Activated naive CD4-positive, alpha-beta T cell treated with anti-CD3 and anti-CD28 coated beads, Interleukin-2, amount 10 ng/mL, durations not matched to agents 7 days and 5 days (primary cell): ENCODE data around the gene FSTL1.
"Not testable (repeated sequence)": the region's sequence is repeated elsewhere in the genome, so short reads cannot be mapped to it uniquely, and the experiment has no call there.

Experiments
- CTCF ChIA-PET: fragments of 350-600 bp; sonication (Branson Sonifier 250); formaldehyde crosslinking; loops from one replicate; lab custom pipeline; 2021; ENCODE audit warnings: antibody characterized with exemption; lab: Charles Lee
- DNase-seq: peaks from one replicate; pipeline ENCODE4 v3.0.0-alpha.2; 2020
- H3K27ac Mint-ChIP-seq: one replicate; pipeline ENCODE4 v1.8.0; 2021; ENCODE audit warnings: mild to moderate bottlenecking, moderate library complexity, mixed read lengths
- H3K27me3 Mint-ChIP-seq: one replicate; pipeline ENCODE4 v1.8.0; 2021; ENCODE audit warnings: mild to moderate bottlenecking, mixed read lengths
- H3K36me3 Mint-ChIP-seq: one replicate; pipeline ENCODE4 v1.8.0; 2021; ENCODE audit warnings: mixed read lengths
- H3K4me1 Mint-ChIP-seq: one replicate; pipeline ENCODE4 v1.8.0; 2021; ENCODE audit warnings: mixed read lengths
- H3K4me3 Mint-ChIP-seq: one replicate; pipeline ENCODE4 v1.8.0; 2021; ENCODE audit warnings: mild to moderate bottlenecking, moderate library complexity, mixed read lengths
- H3K9me3 Mint-ChIP-seq: one replicate; pipeline ENCODE4 v1.8.0; 2021; ENCODE audit warnings: mixed read lengths

Gene FSTL1

DNA sequence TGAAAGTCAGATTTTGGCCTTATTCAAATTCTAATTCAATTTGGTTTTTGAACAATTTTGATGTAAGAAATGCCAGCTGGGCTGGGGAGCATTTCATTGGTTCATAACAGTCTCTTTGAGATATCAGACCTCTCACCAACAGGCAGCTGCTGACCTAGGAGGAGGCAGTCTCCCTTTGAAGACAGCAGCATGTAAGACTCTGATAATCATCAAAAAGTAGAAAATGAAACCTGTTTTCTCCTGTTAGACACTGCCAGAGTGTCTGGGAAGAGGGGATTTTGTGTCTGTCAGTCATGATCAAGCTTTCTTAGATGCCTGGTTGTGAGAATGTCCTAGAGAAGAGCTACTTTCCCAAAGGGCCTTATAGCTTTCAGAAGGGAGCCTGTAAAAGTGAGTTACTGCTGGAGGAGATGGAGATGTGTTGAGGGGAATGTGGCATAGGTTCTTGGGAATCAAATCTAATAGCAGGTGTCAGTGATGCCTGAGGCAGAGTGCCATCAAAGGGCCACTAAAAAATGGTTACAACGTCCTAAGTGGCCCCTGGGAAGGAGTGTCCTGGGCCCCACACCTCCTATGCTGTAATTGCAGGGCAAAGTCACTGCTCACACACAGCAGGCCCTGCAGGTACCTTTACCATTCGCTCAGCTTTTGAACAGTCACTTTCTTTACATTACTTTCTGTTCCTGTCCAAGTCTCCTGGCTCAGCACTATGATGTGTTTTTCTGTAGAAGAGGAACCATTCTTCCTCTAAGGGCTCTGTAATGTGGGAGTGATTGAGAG, 43.1 kb downstream of the FSTL1 start:
- Mint-ChIP-seq H3K36me3 (no peaks in the 10 kb centered on the region), H3K27ac (no peak overlapping the region), H3K27me3 (peaks cover 3% of the 10 kb centered on the region), H3K4me3 (no peak overlapping the region), H3K9me3 (no peaks in the 10 kb centered on the region), H3K4me1 (no peaks in the 10 kb centered on the region)
- no peak for DNase-seq
- CTCF ChIA-PET, result interaction anchor here (3.7 kb wide), 1 partner anchor 10 kb away, joined by 15 read pairs; no protein-coding TSS in a partner anchor

DNA sequence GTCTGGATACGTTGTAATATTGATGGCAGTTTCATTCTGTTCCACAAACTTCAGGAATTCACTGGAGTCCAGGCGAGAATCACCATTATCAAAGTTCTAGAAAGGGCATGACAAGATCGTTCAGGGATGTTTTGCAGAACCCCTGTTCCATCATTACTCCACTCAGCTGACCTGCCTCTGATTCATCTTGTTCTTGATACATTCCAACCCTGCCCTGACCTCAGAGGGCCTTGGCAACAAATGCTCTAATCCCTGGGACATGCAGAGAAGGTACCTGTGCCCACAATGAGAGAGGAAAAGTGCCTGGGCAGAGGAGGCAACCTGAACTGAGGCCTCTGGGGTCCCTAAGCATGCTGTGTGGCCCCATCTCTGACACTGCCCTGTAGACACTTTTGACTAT, 45.9 kb downstream of the FSTL1 start:
- Mint-ChIP-seq H3K9me3 (no peaks in the 10 kb centered on the region), H3K4me3 (no peak overlapping the region), H3K27ac (no peak overlapping the region), H3K4me1 (no peaks in the 10 kb centered on the region), H3K27me3 (peaks cover under 1% of the 10 kb centered on the region), H3K36me3 (no peaks in the 10 kb centered on the region)
- CTCF ChIA-PET, result interaction anchor here (3.7 kb wide), 1 partner anchor 13 kb away, joined by 15 read pairs; no protein-coding TSS in a partner anchor
- DNase-seq, result no peak

DNA sequence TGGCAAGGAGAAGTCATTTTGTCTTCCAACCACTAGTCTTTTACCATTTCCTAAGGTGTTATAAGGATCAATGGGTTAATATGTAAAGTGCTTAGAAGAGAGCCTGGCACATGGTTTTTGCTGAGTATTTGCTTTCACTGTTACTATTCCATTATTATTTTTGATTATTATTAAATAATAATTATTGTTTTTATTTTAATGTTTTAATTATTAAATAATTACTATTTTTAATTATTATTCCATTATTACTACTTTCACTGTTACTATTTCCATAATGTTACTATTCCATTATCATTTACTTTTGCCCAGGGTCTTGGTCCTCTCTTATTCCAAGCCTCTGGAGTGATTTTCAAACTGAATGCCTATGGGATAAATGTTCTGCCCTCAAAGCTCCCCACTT, 48.5 kb downstream of the FSTL1 start:
- H3K36me3 Mint-ChIP-seq, result no peaks in the 10 kb centered on the region
- H3K4me3 Mint-ChIP-seq, result no peak overlapping the region
- H3K9me3 Mint-ChIP-seq, result no peaks in the 10 kb centered on the region
- no peaks in the 10 kb centered on the region for H3K4me1 Mint-ChIP-seq
- CTCF ChIA-PET, result no interaction called here
- no peak overlapping the region for H3K27ac Mint-ChIP-seq
- H3K27me3 Mint-ChIP-seq, result no peaks in the 10 kb centered on the region
- DNase-seq, result no peak

GRCh38 chr3:120399372-120399771, 51.4 kb downstream of the FSTL1 start:
- peaks cover 4% of the 10 kb centered on the region for H3K27me3 Mint-ChIP-seq
- no peaks in the 10 kb centered on the region for H3K9me3 Mint-ChIP-seq
- CTCF ChIA-PET, result no interaction called here
- DNase-seq, result no peak
- no peaks in the 10 kb centered on the region for H3K36me3 Mint-ChIP-seq
- H3K4me3 Mint-ChIP-seq, result no peak overlapping the region
- no peaks in the 10 kb centered on the region for H3K4me1 Mint-ChIP-seq
- no peak overlapping the region for H3K27ac Mint-ChIP-seq

GRCh38 chr3:120396469-120396868, 54.3 kb downstream of the FSTL1 start:
- H3K4me3 Mint-ChIP-seq, result no peak overlapping the region
- DNase-seq, result no peak
- no peaks in the 10 kb centered on the region for H3K9me3 Mint-ChIP-seq
- peaks cover 4% of the 10 kb centered on the region for H3K27me3 Mint-ChIP-seq
- no peak overlapping the region for H3K27ac Mint-ChIP-seq
- H3K4me1 Mint-ChIP-seq, result no peaks in the 10 kb centered on the region
- CTCF ChIA-PET, result interaction anchor here (1.4 kb wide), 1 partner anchor 21 kb away, joined by 3 read pairs; no protein-coding TSS in a partner anchor
- H3K36me3 Mint-ChIP-seq, result no peaks in the 10 kb centered on the region

DNA sequence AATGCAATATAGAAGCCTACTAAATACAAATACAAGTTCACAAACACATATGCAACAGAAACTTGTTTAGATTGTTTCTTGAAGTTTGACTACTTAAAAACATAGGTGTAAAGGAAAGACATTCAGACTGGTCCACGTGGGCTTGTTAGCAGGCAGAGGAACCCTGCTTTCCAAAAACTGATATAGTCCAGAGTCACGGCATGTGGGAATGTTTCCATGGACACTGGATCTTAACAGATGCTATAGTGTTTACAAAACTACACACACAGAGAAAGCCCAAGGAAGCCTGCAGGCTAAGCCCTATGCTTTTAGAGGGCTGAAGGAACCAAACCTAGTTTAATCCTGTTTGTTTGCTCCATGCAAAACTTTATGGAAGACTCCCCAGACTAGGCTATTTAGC, 56.4 kb downstream of the FSTL1 start:
- Mint-ChIP-seq H3K27ac (no peak overlapping the region), H3K27me3 (peaks cover 4% of the 10 kb centered on the region), H3K36me3 (no peaks in the 10 kb centered on the region), H3K4me3 (no peak overlapping the region), H3K9me3 (no peaks in the 10 kb centered on the region), H3K4me1 (no peaks in the 10 kb centered on the region)
- CTCF ChIA-PET, result no interaction called here
- DNase-seq, result no peak

GRCh38 chr3:120393761-120394160, 57.0 kb downstream of the FSTL1 start:
- Mint-ChIP-seq H3K4me1 (no peaks in the 10 kb centered on the region), H3K36me3 (no peaks in the 10 kb centered on the region), H3K27ac (no peak overlapping the region), H3K27me3 (peaks cover 4% of the 10 kb centered on the region), H3K4me3 (no peak overlapping the region), H3K9me3 (no peaks in the 10 kb centered on the region)
- no peak for DNase-seq
- CTCF ChIA-PET, result no interaction called here

DNA sequence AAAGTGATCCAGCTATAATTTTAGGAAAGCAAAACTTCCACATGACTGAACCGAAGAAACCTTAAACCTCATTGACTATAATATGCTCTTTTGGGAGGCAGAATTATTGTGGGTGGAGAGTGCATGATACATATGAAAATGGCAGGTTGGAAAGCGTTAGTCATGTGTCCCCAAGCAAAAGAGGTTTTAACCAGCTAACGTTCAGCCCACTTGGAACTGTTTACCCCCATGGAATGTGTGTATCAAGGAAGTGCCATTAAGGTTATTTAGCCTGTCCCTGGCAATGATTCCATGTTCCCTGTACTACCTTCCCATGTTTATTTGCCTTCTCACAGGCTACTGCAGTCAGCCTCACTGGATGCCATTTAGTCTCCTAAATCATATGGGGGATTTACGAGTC, 57.5 kb downstream of the FSTL1 start:
- Mint-ChIP-seq H3K27ac (no peak overlapping the region), H3K4me1 (no peaks in the 10 kb centered on the region), H3K27me3 (peaks cover 4% of the 10 kb centered on the region), H3K36me3 (no peaks in the 10 kb centered on the region), H3K9me3 (no peaks in the 10 kb centered on the region), H3K4me3 (no peak overlapping the region)
- CTCF ChIA-PET, result no interaction called here
- DNase-seq, result no peak

DNA sequence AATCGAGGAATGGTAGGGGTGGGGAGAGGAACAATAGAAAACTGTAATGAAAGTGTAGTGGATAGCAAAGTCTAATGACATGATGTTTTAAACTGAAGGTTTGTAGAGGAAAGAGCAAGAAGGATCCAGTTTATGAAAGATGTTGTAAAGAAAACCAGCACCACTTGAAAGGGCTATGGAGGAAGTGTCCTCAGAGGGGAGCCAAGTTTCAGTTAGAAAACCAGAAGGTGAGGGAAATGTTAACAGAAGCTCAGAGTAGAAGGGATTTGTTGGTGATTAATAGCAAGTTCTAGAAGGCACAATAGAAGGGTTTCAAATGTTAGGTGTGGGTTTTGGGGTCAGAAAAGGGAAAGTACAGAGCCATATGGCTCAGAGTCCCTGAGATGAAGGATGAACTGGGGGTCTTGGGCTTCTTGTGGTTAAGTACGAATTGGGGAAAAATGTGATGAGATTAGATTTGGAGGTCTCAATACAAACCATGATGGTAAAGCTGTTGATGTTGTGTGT, 67.8 kb downstream of the FSTL1 start:
- no peaks in the 10 kb centered on the region for H3K4me1 Mint-ChIP-seq
- H3K27me3 Mint-ChIP-seq, result no peaks in the 10 kb centered on the region
- no peak overlapping the region for H3K4me3 Mint-ChIP-seq
- no peak for DNase-seq
- H3K27ac Mint-ChIP-seq, result no peak overlapping the region
- no peaks in the 10 kb centered on the region for H3K9me3 Mint-ChIP-seq
- CTCF ChIA-PET, result no interaction called here
- no peaks in the 10 kb centered on the region for H3K36me3 Mint-ChIP-seq

- Mint-ChIP-seq H3K36me3 (no peaks in the 10 kb centered on the region), H3K4me3 (no peak overlapping the region), H3K4me1 (no peaks in the 10 kb centered on the region), H3K9me3 (no peaks in the 10 kb centered on the region), H3K27ac (no peak overlapping the region), H3K27me3 (no peaks in the 10 kb centered on the region)
- no peak for DNase-seq
- CTCF ChIA-PET, result interaction anchor here (0.7 kb wide), 1 partner anchor 35 kb away, joined by 3 read pairs; no protein-coding TSS in a partner anchor
Measured at GRCh38 chr3:120381503-120381902, 69.3 kb downstream of the FSTL1 start.

DNA sequence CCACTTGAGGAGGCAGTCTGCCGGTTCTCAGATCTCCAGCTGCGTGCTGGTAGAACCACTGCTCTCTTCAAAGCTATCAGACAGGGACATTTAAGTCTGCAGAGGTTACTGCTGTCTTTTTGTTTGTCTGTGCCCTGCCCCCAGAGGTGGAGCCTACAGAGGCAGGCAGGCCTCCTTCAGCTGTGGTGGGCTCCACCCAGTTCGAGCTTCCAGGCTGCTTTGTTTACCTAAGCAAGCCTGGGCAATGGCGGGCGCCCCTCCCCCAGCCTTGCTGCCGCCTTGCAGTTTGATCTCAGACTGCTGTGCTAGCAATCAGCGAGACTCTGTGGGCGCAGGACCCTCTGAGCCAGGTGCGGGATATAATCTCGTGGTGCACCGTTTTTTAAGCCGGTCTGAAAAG, 72.8 kb downstream of the FSTL1 start:
- H3K36me3 Mint-ChIP-seq, H3K9me3 Mint-ChIP-seq, CTCF ChIA-PET, H3K4me1 Mint-ChIP-seq, DNase-seq, H3K4me3 Mint-ChIP-seq, H3K27ac Mint-ChIP-seq, H3K27me3 Mint-ChIP-seq: not testable (repeated sequence)

GRCh38 chr3:120370463-120370862, 80.3 kb downstream of the FSTL1 start:
- Mint-ChIP-seq H3K4me1 (no peaks in the 10 kb centered on the region), H3K4me3 (no peak overlapping the region), H3K27me3 (peaks cover 22% of the 10 kb centered on the region), H3K9me3 (no peaks in the 10 kb centered on the region), H3K36me3 (no peaks in the 10 kb centered on the region), H3K27ac (no peak overlapping the region)
- CTCF ChIA-PET, result interaction anchor here (0.7 kb wide), 1 partner anchor 398 kb away, joined by 3 read pairs; no protein-coding TSS in a partner anchor
- no peak for DNase-seq

GRCh38 chr3:120369037-120369467, 81.7 kb downstream of the FSTL1 start:
- no peak overlapping the region for H3K27ac Mint-ChIP-seq
- H3K27me3 Mint-ChIP-seq, result peaks cover 31% of the 10 kb centered on the region
- CTCF ChIA-PET, result no interaction called here
- no peak for DNase-seq
- no peaks in the 10 kb centered on the region for H3K4me1 Mint-ChIP-seq
- no peaks in the 10 kb centered on the region for H3K9me3 Mint-ChIP-seq
- H3K36me3 Mint-ChIP-seq, result no peaks in the 10 kb centered on the region
- no peak overlapping the region for H3K4me3 Mint-ChIP-seq

GRCh38 chr3:120368172-120368571, 82.6 kb downstream of the FSTL1 start:
- no peaks in the 10 kb centered on the region for H3K9me3 Mint-ChIP-seq
- no peaks in the 10 kb centered on the region for H3K4me1 Mint-ChIP-seq
- no peak overlapping the region for H3K4me3 Mint-ChIP-seq
- no peak for DNase-seq
- peaks cover 31% of the 10 kb centered on the region for H3K27me3 Mint-ChIP-seq
- H3K27ac Mint-ChIP-seq, result no peak overlapping the region
- CTCF ChIA-PET, result no interaction called here
- H3K36me3 Mint-ChIP-seq, result no peaks in the 10 kb centered on the region

- CTCF ChIA-PET, result no interaction called here
- Mint-ChIP-seq H3K36me3 (no peaks in the 10 kb centered on the region), H3K27me3 (peaks cover 38% of the 10 kb centered on the region), H3K4me3 (no peak overlapping the region), H3K27ac (no peak overlapping the region), H3K9me3 (no peaks in the 10 kb centered on the region), H3K4me1 (no peaks in the 10 kb centered on the region)
- DNase-seq, result no peak
Measured at GRCh38 chr3:120364821-120365220, 86.0 kb downstream of the FSTL1 start.
